Activated CD4-positive, alpha-beta T cell treated with anti-CD3 and anti-CD28 coated beads for 24 hours (primary cell): ENCODE measurements around the gene TGM2.

Source experiments
- DNase-seq, 2 donors: peaks; one replicate each; pipeline ENCODE4 v3.0.0-alpha.2; 2020; ENCODE audit warnings: low read depth in 2 of 2

The TGM2 gene

GRCh38 chr20:38144974-38145728 lies 19.9 kb downstream of the TGM2 start:
- DNase-seq = no peak

DNA sequence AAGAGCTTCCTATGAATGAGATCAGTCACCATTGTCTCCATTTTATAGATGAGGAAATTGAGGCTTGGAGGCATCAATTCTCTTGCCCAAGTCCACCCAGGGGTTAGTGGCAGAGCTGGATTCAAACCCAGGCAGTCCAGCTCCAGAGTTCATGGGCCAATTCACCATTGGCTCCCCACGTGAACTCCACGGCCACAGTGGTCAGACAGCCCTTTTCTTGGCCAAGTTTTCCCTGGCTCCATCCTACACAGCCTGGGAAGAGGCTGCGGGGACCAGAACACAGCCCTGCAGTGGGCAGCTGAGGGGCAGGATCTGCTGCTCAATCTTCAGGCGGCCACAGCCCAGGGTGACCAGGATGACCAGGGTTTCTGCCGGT lies 20.5 kb downstream of the TGM2 start:
- DNase-seq = no peak

GRCh38 chr20:38143646-38144554 lies 21.2 kb downstream of the TGM2 start:
- no peak for DNase-seq

- no peak for DNase-seq
Observed at GRCh38 chr20:38143238-38143645, 21.8 kb downstream of the TGM2 start.

- DNase-seq = no peak
Observed at GRCh38 chr20:38141889-38142494, 23.1 kb downstream of the TGM2 start.

DNA sequence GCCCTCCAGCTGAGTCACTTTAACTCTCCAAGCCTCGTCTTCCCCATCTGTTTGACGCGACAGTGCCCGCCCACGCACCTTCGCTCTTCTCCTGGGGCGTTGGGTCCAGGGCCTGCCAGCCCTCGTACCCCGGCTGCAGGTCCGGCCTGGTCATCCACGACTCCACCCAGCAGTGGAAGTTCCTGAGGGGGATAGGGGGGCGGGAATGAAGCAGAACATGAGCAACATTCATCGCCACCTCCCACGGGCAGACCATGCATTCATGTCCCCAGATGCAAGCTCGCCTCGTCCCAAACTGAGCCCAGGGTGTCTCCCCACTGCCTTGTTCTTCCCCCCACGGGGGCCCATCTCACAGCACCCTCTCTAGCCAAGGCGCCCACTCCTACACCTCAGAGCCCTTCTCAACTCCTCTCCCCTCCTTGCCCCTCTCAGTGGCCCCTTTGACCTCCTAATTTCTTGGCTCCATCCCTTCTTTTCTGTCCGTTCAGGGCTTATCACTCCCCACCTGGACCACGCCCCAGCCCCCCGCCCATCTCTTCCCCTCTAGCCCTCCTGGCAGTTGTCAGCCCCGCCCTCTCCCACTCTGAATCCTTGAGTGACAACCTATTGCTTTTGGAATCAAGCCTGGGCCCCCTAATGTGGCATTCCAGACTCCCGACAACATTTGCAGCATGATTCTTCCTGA lies 23.7 kb downstream of the TGM2 start:
- DNase-seq = no peak

DNA sequence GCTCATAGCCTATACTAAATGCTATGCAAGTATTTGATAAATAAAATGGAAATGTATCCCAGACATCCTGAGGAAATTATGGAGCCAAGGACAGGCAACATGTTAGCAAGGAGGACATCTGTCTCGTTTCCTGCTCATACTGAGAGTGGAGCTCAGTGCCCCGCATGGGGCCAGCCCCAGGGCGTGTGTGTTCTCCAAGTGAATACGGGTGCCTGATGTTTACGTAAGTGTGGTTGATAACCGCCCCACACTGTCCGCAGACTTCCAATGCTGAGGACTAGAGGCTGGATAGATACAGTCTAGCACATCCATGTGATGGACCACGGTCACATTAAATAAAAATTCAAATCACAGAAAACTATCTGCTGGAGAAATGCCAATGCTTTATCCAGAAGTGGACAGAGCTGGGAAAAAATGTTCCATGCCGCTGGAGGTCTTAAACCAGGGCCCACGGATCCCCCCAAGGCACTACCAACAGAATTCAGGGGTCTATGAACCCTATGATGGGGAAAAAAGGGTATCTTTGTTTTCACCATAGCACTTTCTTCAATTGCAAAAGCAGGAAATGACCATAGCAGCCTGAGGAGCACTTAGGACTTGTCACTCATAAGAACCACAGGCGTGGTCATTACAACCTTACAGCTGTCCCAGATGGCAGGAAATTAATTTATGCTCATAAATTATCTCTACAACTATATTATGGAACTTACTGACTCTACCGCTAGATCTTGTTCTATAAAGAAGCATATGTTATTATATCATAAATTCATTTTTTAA lies 24.9 kb downstream of the TGM2 start:
- DNase-seq = no peak

DNA sequence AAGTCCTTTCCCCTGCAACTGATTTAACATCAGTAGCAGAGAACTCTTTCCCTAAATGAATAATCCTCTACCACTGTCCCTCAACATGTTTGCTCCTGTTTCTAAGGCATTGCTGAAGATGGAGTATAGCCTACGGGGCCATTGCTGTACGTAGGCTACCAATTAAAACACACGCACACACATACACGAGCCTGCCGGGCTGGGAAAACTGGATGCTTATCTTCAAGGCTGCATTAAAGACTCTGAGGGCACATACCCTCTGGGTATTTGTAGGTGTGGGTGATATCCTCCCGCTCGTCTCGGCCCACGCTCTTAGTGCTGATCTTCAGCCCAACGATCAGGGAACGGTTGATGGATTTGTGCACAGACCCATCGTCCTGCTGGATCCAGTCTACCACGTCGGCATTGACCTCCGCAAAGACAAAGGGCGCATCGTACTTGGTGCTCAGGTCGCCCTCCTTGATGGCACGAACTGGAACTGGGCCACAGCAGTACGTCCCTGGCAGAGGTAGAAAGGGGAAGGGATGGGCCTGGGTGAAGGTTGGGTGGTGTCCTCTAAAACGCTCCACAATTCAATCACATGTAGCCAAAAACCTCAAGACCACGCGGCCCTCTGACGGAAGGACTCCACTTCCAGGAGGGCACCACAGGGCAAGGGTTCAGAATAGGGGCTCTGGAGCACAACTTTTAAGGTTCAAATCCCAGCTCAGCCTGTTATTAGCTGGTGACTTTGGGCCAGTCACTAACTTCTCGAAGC lies 25.7 kb downstream of the TGM2 start:
- no peak for DNase-seq

DNA sequence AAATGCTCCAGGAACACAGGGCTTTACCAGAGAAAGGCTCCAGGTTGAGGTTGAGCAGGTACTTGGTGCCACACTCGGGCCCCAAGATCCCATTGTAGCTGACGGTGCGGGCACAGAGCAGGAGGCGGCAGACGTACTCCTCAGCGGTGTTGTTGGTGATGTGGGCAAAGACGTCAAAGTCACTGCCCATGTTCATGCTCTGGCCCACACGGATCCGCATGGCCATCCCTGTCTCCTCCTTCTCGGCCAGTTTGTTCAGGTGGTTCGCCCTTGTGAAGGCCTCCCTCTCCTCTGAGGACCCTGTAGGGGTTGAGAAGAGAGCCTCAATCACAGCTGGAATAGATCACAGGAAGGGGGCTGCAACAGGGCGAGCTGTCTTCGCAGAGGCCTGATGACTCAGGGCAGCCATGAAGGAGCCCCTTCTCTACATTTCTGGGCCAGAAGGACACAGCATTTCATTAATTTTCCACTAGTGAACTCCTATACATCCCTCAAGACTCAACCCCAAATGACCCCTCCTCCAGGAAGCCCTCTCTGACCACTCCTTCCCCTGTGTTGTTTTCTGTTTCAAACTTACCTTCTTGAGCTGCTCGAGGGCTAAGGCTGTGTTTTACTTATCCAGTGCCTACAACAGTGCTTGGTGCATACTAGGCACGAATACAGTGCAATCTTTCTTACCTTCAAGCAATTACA lies 26.8 kb downstream of the TGM2 start:
- no peak for DNase-seq

- DNase-seq = no peak
Observed at GRCh38 chr20:38137441-38138037, 27.5 kb downstream of the TGM2 start.

- DNase-seq = no peak
Observed at GRCh38 chr20:38136421-38137245, 28.4 kb downstream of the TGM2 start.

- DNase-seq = no peak
Observed at GRCh38 chr20:38135651-38136420, 29.2 kb downstream of the TGM2 start.

DNA sequence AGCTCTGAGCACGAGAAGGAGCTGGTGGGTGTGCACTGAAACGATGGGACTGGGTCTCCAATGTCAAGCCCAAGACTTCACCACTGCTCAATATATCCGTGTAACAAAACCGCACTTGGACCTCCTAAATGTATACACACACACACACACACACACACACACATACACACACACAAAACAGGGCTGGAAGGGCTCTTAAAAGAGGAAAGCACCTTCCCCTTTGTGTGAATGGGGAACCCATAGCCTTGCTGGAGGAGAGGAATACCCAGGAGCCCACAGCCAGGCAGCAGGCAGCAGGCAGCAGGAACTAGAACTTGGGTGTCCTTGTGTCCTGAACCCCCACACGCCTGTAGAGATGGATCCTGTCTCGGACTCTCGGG lies 29.8 kb downstream of the TGM2 start:
- DNase-seq = no peak

DNA sequence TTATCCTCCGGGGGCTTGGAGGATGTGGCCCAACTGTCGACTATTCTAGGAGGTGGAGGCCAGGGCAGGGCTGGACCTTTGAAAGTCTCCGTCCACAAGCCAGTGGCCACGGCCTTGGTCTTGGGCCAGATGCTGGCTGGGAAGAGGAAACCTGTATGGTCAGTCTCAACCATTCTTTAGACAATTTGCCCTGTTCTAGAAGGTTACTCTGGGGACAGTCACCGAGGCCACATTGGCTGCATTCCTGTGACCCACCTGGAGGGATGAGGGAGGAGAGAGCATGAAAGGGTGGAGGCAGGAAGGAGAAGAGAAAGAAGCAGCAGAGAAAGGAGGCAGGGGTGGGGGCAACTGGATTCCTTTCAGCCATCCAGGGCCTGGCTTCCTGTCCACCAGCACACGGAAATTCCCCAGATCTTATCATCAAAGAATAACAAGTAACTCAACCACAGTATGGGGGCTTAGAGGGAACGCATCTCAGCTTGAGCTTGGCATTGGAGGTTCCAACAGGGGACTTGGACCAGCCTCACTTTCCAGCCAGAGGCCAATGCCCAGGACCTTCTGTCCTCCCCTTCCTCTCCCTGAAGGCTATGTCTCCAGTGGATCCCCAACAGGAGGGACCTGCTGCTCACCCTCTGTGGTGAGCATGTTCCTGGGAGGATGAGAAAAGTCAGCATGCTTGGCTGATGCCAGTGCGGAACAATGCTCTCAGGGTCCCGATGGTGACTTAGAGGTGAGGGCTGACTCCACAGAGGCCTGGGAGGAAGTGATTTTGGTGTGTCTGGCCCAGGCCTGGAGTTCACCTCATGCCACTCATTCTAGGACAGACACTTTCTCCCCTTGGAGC lies 30.4 kb downstream of the TGM2 start:
- no peak for DNase-seq

DNA sequence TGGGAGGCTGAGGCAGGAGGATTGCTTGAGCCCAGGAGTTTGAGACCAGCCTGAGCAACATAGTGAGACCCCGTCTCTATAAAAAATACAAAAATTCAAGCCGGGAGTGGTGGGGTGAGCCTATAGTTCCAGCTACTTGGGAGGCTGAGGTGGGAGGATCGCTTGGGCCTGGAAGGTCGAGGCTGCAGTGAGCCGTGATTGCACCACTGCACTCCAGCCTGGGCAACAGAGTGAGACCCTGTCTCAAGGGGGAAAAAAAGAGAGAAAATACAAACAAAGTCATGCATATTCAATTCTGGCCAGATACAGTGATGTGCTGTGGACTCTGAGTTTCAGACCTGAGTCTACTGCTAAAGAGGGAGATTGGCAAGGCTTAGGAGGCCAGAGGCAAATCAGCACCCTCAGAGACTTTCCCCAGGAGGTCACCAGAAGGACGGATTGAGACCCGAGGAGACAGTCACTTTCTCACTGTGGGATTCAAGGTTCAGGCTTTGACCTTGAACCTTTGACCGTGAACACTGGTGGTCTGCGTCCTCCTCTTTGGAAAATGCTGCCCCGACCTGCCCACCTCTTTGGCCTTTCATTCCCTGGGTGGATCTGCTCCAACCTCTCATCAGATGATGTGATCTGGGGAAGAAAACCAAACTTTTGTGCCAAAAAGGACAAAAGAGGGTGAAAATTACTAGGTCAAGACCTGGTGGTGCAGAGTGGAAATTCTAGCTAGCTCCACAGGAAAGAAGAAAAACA lies 31.2 kb downstream of the TGM2 start:
- no peak for DNase-seq

DNA sequence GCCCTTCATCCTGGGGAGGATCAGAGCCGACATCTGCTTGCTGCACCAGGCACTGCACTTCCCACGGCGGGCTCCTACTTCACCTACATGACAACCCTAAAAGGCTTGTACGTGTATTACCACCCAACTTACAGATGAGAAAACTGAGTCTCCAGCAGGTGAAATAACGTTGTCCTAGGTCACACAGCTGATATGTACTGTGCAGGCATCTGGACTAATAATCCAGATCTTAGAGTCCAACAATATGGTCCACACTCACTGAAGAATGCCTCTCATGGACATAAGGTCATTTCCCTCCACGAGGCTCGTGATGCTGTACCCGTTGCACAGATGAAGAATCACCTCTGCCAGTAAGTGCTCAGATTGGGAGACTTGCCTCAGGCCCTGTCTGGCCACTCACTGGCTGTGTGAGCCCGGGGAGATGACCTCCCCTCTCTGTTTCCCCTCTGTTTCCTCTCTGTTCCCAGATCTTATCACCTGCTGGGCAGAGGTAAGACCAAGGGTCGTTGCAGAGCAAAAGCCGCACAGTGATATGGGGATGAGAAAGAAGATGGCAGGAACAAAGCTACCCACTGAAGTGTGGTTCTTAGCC lies 32.1 kb downstream of the TGM2 start:
- DNase-seq = no peak
